Activated CD4-positive, CD25-positive, alpha-beta regulatory T cell treated with anti-CD3 and anti-CD28 coated beads, Interleukin-2, amount 50 U/mL, for 24 hours (primary cell): ENCODE results near the gene NT5M.
A peak's percentile ranks its signal among the peaks of the same experiment; 100 is the strongest.

Source experiments
- ATAC-seq, 2 donors: fragments of 150-1000 bp; cut with Tn5 transposase; one replicate each; pipeline ENCODE4 v1.10.0; 2021; ENCODE audit warnings: mild to moderate bottlenecking in 1 of 2, moderate library complexity in 1 of 2

The NT5M gene

GRCh38 chr17:17343896-17344506, 40.8 kb downstream of the NT5M start:
- ATAC-seq, result no peak

- ATAC-seq, result no peak
These were observed 41.5 kb downstream of the NT5M start for GRCh38 chr17:17344507-17345293.

GRCh38 chr17:17345294-17345597, 42.1 kb downstream of the NT5M start:
- ATAC-seq, result no peak

GRCh38 chr17:17345686-17346427, 42.7 kb downstream of the NT5M start:
- no peak for ATAC-seq

- no peak for ATAC-seq
These were observed 43.5 kb downstream of the NT5M start for GRCh38 chr17:17346428-17347233.

GRCh38 chr17:17347234-17347955, 44.2 kb downstream of the NT5M start:
- no peak for ATAC-seq

- no peak for ATAC-seq
These were observed 45.0 kb downstream of the NT5M start for GRCh38 chr17:17347956-17348871.

GRCh38 chr17:17348872-17349723, 45.9 kb downstream of the NT5M start:
- ATAC-seq, result no peak

- ATAC-seq, result no peak
These were observed 46.5 kb downstream of the NT5M start for GRCh38 chr17:17349724-17350106.

GRCh38 chr17:17350491-17351355, 47.5 kb downstream of the NT5M start:
- ATAC-seq, result no peak

- no peak for ATAC-seq
These were observed 48.3 kb downstream of the NT5M start for GRCh38 chr17:17351356-17351891.

- ATAC-seq, result no peak
These were observed 49.0 kb downstream of the NT5M start for GRCh38 chr17:17351901-17352781.

GRCh38 chr17:17352836-17353624, 49.9 kb downstream of the NT5M start:
- ATAC-seq, result no peak

GRCh38 chr17:17353625-17354484, 50.7 kb downstream of the NT5M start:
- ATAC-seq, result no peak

- ATAC-seq, result peak; percentile 74 to 78
These were observed 51.6 kb downstream of the NT5M start for GRCh38 chr17:17354560-17355349.
